IMR-90 (cell line): ENCODE data around the gene KIFAP3.

Experiments
- BHLHE40 ChIP-seq: fragments of 150-350 bp; IDR thresholded peaks from 2 replicates; pipeline ENCODE4 v1.6.1; 2016; ENCODE audit warnings: mild to moderate bottlenecking, low read depth, low read length
- CEBPB ChIP-seq: IDR thresholded peaks from 2 replicates; pipeline ENCODE4 v1.6.1; 2012; ENCODE audit warnings: low read depth, low read length, improper control_type of control experiment
- CTCF ChIP-seq: conservative IDR thresholded peaks from 2 replicates; pipeline ENCODE4 v1.5.1; 2012; ENCODE audit warnings: mild to moderate bottlenecking, low read depth, low read length, improper control_type of control experiment
- MAFK ChIP-seq: IDR thresholded peaks from 2 replicates; pipeline ENCODE4 v1.6.1; 2012; ENCODE audit warnings: low read depth, low read length, improper control_type of control experiment
- NFE2L2 ChIP-seq: fragments of 150-350 bp; IDR thresholded peaks from 2 replicates; pipeline ENCODE4 v1.6.1; 2016; ENCODE audit warnings: low read depth, mild to moderate bottlenecking, low read length
- POLR2A ChIP-seq: IDR thresholded peaks from 2 replicates; pipeline ENCODE4 v1.6.1; 2012; ENCODE audit warnings: mild to moderate bottlenecking, low read depth, low read length
- RAD21 ChIP-seq: IDR thresholded peaks from 2 replicates; pipeline ENCODE4 v1.6.1; 2012; ENCODE audit warnings: low read length, improper control_type of control experiment
- RCOR1 ChIP-seq: IDR thresholded peaks from 2 replicates; pipeline ENCODE4 v1.6.1; 2012; ENCODE audit warnings: mild to moderate bottlenecking, low read length, improper control_type of control experiment; ENCODE audit not compliant: insufficient replicate concordance
- RFX5 ChIP-seq: IDR thresholded peaks from 2 replicates; pipeline ENCODE4 v1.8.0; 2012; ENCODE audit warnings: low read depth, mild to moderate bottlenecking, low read length, moderate library complexity
- SMC3 ChIP-seq: fragments of 150-350 bp; IDR thresholded peaks from 2 replicates; pipeline ENCODE4 v1.6.1; 2016; ENCODE audit warnings: low read depth, mild to moderate bottlenecking, antibody characterized with exemption, low read length, moderate library complexity
- USF2 ChIP-seq: fragments of 150-350 bp; IDR thresholded peaks from 2 replicates; pipeline ENCODE4 v1.6.1; 2017; ENCODE audit warnings: mild to moderate bottlenecking, antibody characterized with exemption, low read length, low read depth
- TF ChIP-seq, protein P1 (sequence below): fragments of 150-350 bp; IDR thresholded peaks from 2 replicates; pipeline ENCODE4 v1.6.1; 2016; ENCODE audit warnings: low read depth, mild to moderate bottlenecking, low read length, moderate library complexity, borderline replicate concordance

- TF ChIP-seq CTCF (no peak), CEBPB (no peak), POLR2A (no peak), BHLHE40 (no peak), SMC3 (no peak), USF2 (no peak), MAFK (no peak), RAD21 (no peak), RFX5 (no peak), NFE2L2 (no peak), RCOR1 (no peak)
- TF ChIP-seq, protein P1, sequence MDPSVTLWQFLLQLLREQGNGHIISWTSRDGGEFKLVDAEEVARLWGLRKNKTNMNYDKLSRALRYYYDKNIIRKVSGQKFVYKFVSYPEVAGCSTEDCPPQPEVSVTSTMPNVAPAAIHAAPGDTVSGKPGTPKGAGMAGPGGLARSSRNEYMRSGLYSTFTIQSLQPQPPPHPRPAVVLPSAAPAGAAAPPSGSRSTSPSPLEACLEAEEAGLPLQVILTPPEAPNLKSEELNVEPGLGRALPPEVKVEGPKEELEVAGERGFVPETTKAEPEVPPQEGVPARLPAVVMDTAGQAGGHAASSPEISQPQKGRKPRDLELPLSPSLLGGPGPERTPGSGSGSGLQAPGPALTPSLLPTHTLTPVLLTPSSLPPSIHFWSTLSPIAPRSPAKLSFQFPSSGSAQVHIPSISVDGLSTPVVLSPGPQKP = no peak
Observed at GRCh38 chr1:170044187-170044586, 30.3 kb downstream of the KIFAP3 start.
